HG03196 (cell line): Measurements from ENCODE around the gene PRKG2.

Source experiments
- ATAC-seq: cut with Tn5 transposase; IDR thresholded peaks from one replicate; pipeline ENCODE4 v1.9.1; 2021; ENCODE audit not compliant: unreplicated experiment

Gene PRKG2

GRCh38 chr4:81040012-81040659 lies 174.9 kb downstream of the PRKG2 start:
- ATAC-seq: peak; percentile 56

- ATAC-seq: no peak
Measured at GRCh38 chr4:81039351-81039972, 175.6 kb downstream of the PRKG2 start.

GRCh38 chr4:81038636-81039350 lies 176.2 kb downstream of the PRKG2 start:
- no peak for ATAC-seq
